ENCODE measurements around the gene STOML3. TPM values are rescaled to one million over a fixed set of nuclear protein-coding genes. Genes with fewer than 3 reads are reported as not detected.

The STOML3 gene
- total RNA-seq, 4 donors from 2014 or later, result not detected

DNA sequence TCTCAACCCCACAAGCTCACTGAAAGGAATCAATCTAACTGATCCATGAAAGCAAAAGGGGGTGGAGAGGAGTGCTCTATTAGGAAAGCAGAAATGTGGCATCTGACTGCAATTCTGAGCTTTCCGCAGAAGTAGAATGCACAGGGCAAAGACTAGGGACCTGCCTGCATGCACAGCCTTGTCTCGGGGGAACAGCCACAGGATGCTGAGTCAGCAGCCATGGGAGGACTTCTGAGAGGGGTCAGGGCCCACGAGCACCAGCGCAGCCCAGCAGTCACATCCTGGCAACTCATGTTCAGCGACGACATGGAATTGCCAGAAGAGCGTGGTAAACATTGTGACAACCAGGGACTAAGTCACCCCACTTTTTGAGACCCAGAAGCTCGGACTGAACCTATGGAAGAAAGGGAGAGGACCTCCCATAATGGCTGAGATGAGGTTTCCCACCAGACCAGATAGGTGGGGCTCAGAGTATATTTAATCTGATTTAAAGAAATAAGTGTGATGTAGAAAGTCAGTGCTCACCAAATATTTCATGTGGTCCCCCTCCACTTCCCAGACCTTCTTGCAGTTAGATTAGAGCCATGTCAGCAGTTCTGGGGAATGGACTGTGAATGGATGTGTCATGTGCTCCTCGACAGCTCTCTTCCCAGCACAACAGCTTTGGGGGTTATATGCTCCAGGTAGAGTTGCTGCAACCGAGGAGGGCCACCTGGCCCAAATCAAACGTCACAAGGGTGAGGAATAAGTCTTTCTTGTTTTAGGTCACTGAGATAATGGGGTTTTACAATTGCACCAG, 32.6 kb downstream of the STOML3 start:
- no peaks in the 10 kb centered on the region for H3K4me1 ChIP-seq
- no peaks in the 10 kb centered on the region for H3K36me3 ChIP-seq
- H3K27ac ChIP-seq, result no peak overlapping the region
- WGBS, 2 donors, result 63 to 72% methylated on average over 6 of the region's 11 CpGs
- TF ChIP-seq CTCF (IDR thresholded peaks at IDR 0.05) (no peak), POLR2A (IDR thresholded peaks at IDR 0.05) (no peak)
- intact Hi-C loops (cut with DNase I), result no loop called here
- no peak for DNase-seq
- H3K27me3 ChIP-seq, result no peaks in the 10 kb centered on the region
- H3K9me3 ChIP-seq, result no peaks in the 10 kb centered on the region
- no peak overlapping the region for H3K4me3 ChIP-seq

DNA sequence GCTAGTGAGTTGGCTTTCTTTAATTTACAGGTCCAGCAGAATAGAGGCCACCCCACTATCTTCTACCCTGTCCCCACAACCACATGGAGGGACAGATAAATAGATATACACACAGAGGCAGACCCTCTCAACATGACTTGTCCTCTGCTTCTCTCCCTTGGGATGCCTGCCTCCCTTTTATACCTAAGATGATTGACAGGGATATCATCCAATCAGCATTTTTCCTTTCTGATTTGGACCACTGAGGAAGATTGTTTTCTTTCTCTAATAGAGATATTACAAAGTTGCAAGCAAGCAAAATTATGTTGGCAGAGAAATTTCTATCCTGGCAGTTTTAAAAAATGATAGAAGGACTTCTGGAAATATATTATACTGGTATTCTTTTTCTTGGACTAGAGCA, 35.8 kb downstream of the STOML3 start:
- Histone ChIP-seq H3K27ac (no peak overlapping the region), H3K27me3 (no peaks in the 10 kb centered on the region), H3K4me1 (no peaks in the 10 kb centered on the region), H3K4me3 (no peak overlapping the region), H3K9me3 (no peaks in the 10 kb centered on the region), H3K36me3 (no peaks in the 10 kb centered on the region)
- no peak for TF ChIP-seq CTCF (IDR thresholded peaks at IDR 0.05)
- no peak for TF ChIP-seq POLR2A (IDR thresholded peaks at IDR 0.05)
- intact Hi-C loops (cut with DNase I), result no loop called here
- DNase-seq, result no peak

DNA sequence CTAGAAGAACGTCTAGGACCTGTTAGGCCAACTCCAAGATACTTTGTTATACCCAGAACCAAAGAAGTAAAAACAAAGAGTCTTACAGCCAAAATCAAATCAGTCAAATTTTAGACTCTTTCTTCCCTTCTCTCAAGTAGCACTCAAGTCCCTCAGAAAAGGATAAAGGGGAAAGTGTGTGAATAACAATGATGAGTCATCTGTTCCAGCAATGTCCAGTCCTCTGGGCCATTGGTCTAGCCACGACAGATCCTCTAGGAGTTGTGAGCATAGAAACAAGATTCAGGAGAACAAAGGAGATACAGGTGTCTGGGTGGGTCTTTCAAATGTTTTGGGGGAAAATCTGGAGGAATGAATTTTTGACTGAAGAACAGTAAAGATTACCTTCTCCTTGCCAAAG, 36.3 kb downstream of the STOML3 start:
- WGBS, 2 donors, result 26 to 29% methylated on average over 2 of the region's 2 CpGs
- no peaks in the 10 kb centered on the region for H3K9me3 ChIP-seq

DNA sequence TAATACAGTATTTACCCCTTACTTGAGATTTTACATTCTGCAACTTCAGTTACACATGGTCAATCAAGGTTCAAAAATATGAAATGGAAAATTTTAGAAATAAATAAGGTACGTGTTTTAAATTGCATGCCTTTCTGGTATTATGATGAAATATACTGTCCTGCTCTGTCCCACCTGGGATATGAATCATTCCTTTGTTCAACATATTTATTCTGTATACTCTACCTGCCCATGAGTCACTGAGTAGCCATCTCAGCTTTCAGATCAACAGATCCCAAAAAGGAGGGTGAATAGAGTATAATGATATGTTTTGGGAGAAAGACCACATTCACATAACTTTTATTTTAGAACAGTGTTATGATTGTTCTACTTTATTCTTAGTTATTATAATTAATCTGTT, 37.8 kb downstream of the STOML3 start:
- Histone ChIP-seq H3K4me1 (no peaks in the 10 kb centered on the region), H3K9me3 (no peaks in the 10 kb centered on the region), H3K36me3 (no peaks in the 10 kb centered on the region), H3K27ac (no peak overlapping the region), H3K4me3 (no peak overlapping the region), H3K27me3 (no peaks in the 10 kb centered on the region)
- no peak for DNase-seq
- WGBS, 2 donors, result 38 to 57% methylated on average over 1 of the region's 1 CpG
- no peak for TF ChIP-seq CTCF (IDR thresholded peaks at IDR 0.05)
- TF ChIP-seq POLR2A (IDR thresholded peaks at IDR 0.05), result no peak
- intact Hi-C loops (cut with DNase I), result no loop called here

More for the DNA sequence above, 36.3 kb downstream of the STOML3 start:
- intact Hi-C loops (cut with DNase I), result no loop called here
- Histone ChIP-seq H3K36me3 (no peaks in the 10 kb centered on the region), H3K4me1 (no peaks in the 10 kb centered on the region), H3K27ac (no peak overlapping the region), H3K4me3 (no peak overlapping the region), H3K27me3 (no peaks in the 10 kb centered on the region)
- no peak for TF ChIP-seq CTCF (IDR thresholded peaks at IDR 0.05)
- TF ChIP-seq POLR2A (IDR thresholded peaks at IDR 0.05), result no peak
- no peak for DNase-seq

GRCh38 chr13:38951525-38952313, 38.9 kb downstream of the STOML3 start:
- no peak overlapping the region for H3K4me3 ChIP-seq
- no peaks in the 10 kb centered on the region for H3K4me1 ChIP-seq
- intact Hi-C loops (cut with DNase I), result no loop called here
- 46 to 59% methylated on average over 9 of the region's 9 CpGs for WGBS, 2 donors
- H3K9me3 ChIP-seq, result no peaks in the 10 kb centered on the region
- no peaks in the 10 kb centered on the region for H3K27me3 ChIP-seq
- no peaks in the 10 kb centered on the region for H3K36me3 ChIP-seq
- no peak overlapping the region for H3K27ac ChIP-seq
- no peak for DNase-seq
- TF ChIP-seq POLR2A (IDR thresholded peaks at IDR 0.05) (no peak), CTCF (IDR thresholded peaks at IDR 0.05) (no peak)

Data from esophagus squamous epithelium (tissue), 5 donors.